Right lobe of liver (tissue), 6 donors: Measurements from ENCODE around the gene GPC6. TPM values are rescaled to one million over a fixed set of nuclear protein-coding genes. Genes with fewer than 3 reads are reported as not detected.

Source experiments
- ATAC-seq, 4 donors: fragments of 200-7000 bp; cut with Tn5 transposase; one replicate each; pipeline ENCODE4 v1.9.1; 2020; ENCODE audit warnings: mild to moderate bottlenecking in 4 of 4, moderate library complexity in 4 of 4
- DNase-seq, 3 donors: peaks; one replicate each; pipeline ENCODE4 v3.0.0-alpha.2; 2020
- H3K27ac ChIP-seq, 3 donors: fragments of 200-600 bp; one replicate each; pipeline ENCODE4 v1.8.0; 2022
- H3K27me3 ChIP-seq, 2 donors: fragments of 200-600 bp; one replicate each; pipeline ENCODE4 v1.8.0; 2022
- H3K36me3 ChIP-seq, 4 donors: fragments of 200-600 bp; sonication (generic) in 1 of 4; one replicate each; pipeline versions ENCODE4 v1.5.1 to v1.8.0; 2017 to 2022; ENCODE audit warnings: control low read depth in 1 of 4
- H3K4me1 ChIP-seq, 4 donors: fragments of 200-600 bp; sonication (generic) in 1 of 4; one replicate each; pipeline versions ENCODE4 v1.5.1 to v1.8.0; 2017 to 2022; ENCODE audit warnings: control low read depth in 1 of 4
- H3K4me3 ChIP-seq, 3 donors: fragments of 200-600 bp; one replicate each; pipeline ENCODE4 v1.8.0; 2022
- H3K9me3 ChIP-seq, 4 donors: fragments of 200-600 bp; sonication (generic) in 1 of 4; one replicate each; pipeline versions ENCODE4 v1.5.1 to v1.8.0; 2017 to 2022; ENCODE audit warnings: control low read depth in 1 of 4
- CTCF ChIP-seq, 4 donors: fragments of 200-600 bp in 3 of 4; fragments of 450-650 bp in 1 of 4; IDR thresholded peaks; one replicate each; pipeline versions ENCODE4 v1.5.1 to v1.8.0; 2016 to 2022; ENCODE audit warnings: antibody characterized with exemption in 4 of 4, mild to moderate bottlenecking in 2 of 4
- POLR2A ChIP-seq: fragments of 450-650 bp; IDR thresholded peaks from one replicate; pipeline ENCODE4 v1.6.1; 2017; ENCODE audit warnings: antibody characterized with exemption, mild to moderate bottlenecking
- WGBS: methylation state at CpG from one replicate; pipeline ENCODE4 v1.1.6; 2018; ENCODE audit warnings: low coverage, low lambda C conversion rate; ENCODE audit not compliant: insufficient coverage; ENCODE audit errors: missing lambda C conversion rate; 5-methylcytosine and 5-hydroxymethylcytosine counted together
- intact Hi-C, 2 donors: fragments of 100-400 bp; cut with DNase I; formaldehyde crosslinking; loops; one replicate each; pipeline versions ENCODE4 v1.11.2 to v1.14.1; 2022
- total RNA-seq, 6 experiments: library from RNA; depleted of rRNA in 2 of 6; stranded (reverse); fragments of >200 nt in 2 of 6; fragmentation: NEBNext Ultra II Directional in 3 of 6; extraction: Animal tissue kit (Norgen Biotek cat#: 25700) in 3 of 6; gene quantifications; one replicate each; pipeline versions ENCODE4 v1.1.0 to v1.2.4, GENCODE V29; 2016 to 2023
- donor health status: DM: no; HTN: yes; CAD: no.
- donor health status: DM: no; HTN: no; CAD: no.
- donor health status: DM: no; HTN: no; CAD: no.
- donor health status: DM: no; HTN: yes; CAD: no.
- donor health status: DM: no; HTN: yes; CAD: no.

The GPC6 gene
- total RNA-seq, 6 experiments from 2014 or later = 18.6 to 30.1 (median 20.2) TPM

GRCh38 chr13:94433055-94433961 lies 1206.7 kb downstream of the GPC6 start:
- intact Hi-C loops = loop anchor here in 1 of 2 donors (10.0 kb wide), 1 partner anchor 181 kb away; no protein-coding TSS in a partner anchor
- Histone ChIP-seq H3K27ac (no peak overlapping the region), H3K36me3 (no peaks in the 10 kb centered on the region), H3K4me1 (no peaks in the 10 kb centered on the region), H3K27me3 (no peaks in the 10 kb centered on the region), H3K9me3 (no peaks in the 10 kb centered on the region), H3K4me3 (no peak overlapping the region)
- DNase-seq = peak in 1 of 3 donors; percentile 26
- 61% methylated on average over 17 of the region's 19 CpGs for WGBS
- peak; percentile 57 to 92 (median 76) for ATAC-seq
- TF ChIP-seq POLR2A = no peak
- no peak for TF ChIP-seq CTCF (IDR thresholded peaks at IDR 0.05)

GRCh38 chr13:94435604-94436226 lies 1209.1 kb downstream of the GPC6 start:
- DNase-seq = no peak
- Histone ChIP-seq H3K36me3 (no peaks in the 10 kb centered on the region), H3K27ac (no peak overlapping the region), H3K27me3 (no peaks in the 10 kb centered on the region), H3K4me3 (no peak overlapping the region), H3K4me1 (no peaks in the 10 kb centered on the region), H3K9me3 (no peaks in the 10 kb centered on the region)
- no peak for TF ChIP-seq POLR2A
- peak; percentile 62 to 67 (median 64) for TF ChIP-seq CTCF (IDR thresholded peaks at IDR 0.05)
- 25% methylated on average over 4 of the region's 4 CpGs for WGBS
- peak; percentile 88 to 92 (median 91) for ATAC-seq
- intact Hi-C loops = loop anchor here (5.0 to 10.0 kb wide), 2 partner anchors 179 to 182 kb away; no protein-coding TSS in a partner anchor

- H3K27ac ChIP-seq = no peak overlapping the region
- DNase-seq = no peak
- ATAC-seq = no peak
- H3K27me3 ChIP-seq = no peaks in the 10 kb centered on the region
- intact Hi-C loops = no loop called here
- H3K4me3 ChIP-seq = no peak overlapping the region
- no peaks in the 10 kb centered on the region for H3K4me1 ChIP-seq
- no peaks in the 10 kb centered on the region for H3K36me3 ChIP-seq
- TF ChIP-seq CTCF (IDR thresholded peaks at IDR 0.05) (no peak), POLR2A (no peak)
- no peaks in the 10 kb centered on the region for H3K9me3 ChIP-seq
Measured at GRCh38 chr13:94444826-94445225, 1218.2 kb downstream of the GPC6 start.

GRCh38 chr13:94454334-94454733 lies 1227.7 kb downstream of the GPC6 start:
- Histone ChIP-seq H3K36me3 (no peaks in the 10 kb centered on the region), H3K27ac (no peak overlapping the region), H3K4me3 (no peak overlapping the region), H3K9me3 (no peaks in the 10 kb centered on the region), H3K27me3 (no peaks in the 10 kb centered on the region), H3K4me1 (no peaks in the 10 kb centered on the region)
- intact Hi-C loops = no loop called here
- no peak for TF ChIP-seq CTCF (IDR thresholded peaks at IDR 0.05)
- no peak for TF ChIP-seq POLR2A
- DNase-seq (no peak), ATAC-seq (no peak)
